Measurements from ENCODE around the gene EPG5.

GRCh38 chr18:45967007-45967706, at the start of gene EPG5:
- TF ChIP-seq CTCF (conservative IDR thresholded peaks at IDR 0.05; ENCODE audit: low read length) (no peak), EZH2phosphoT487 (IDR thresholded peaks at IDR 0.05; ENCODE audit: borderline replicate concordance, low read depth, low read length) (no peak)
